GM12878 (cell line): ENCODE data around the gene ZFP1. TPM values are rescaled to one million over a fixed set of nuclear protein-coding genes. Genes with fewer than 3 reads are reported as not detected.

Experiments used
- ATAC-seq: fragments of 200-7000 bp; cut with Tn5 transposase; 3 replicates; pipeline ENCODE4 v1.9.1; 2020; ENCODE audit warnings: mild to moderate bottlenecking, moderate library complexity
- BruUV-seq: library from RNA; stranded (reverse); fragments of 400-500 nt; replicated peaks from 2 replicates; lab custom pipeline; 2021; lab: Mats Ljungman, UMichigan
- CTCF ChIA-PET: fragments of 300-600 bp; sonication (Branson Sonifier 250); formaldehyde crosslinking; extraction: SDS; loops from one replicate; lab custom pipeline; 2021; ENCODE audit warnings: inconsistent platforms; lab: Yijun Ruan, JAX
- POLR2A ChIA-PET: fragments of 350-600 bp; formaldehyde crosslinking; extraction: SDS; loops from one replicate; lab custom pipeline; 2021; ENCODE audit warnings: inconsistent platforms; lab: Charles Lee
- RAD21 ChIA-PET: fragments of 300-600 bp; sonication (Branson Sonifier 250); formaldehyde crosslinking; loops from one replicate; lab custom pipeline; 2023; ENCODE audit warnings: antibody characterized with exemption; ENCODE audit not compliant: unreplicated experiment; lab: Charles Lee
- SMC1A ChIA-PET: fragments of 300-600 bp; sonication (Branson Sonifier 250); formaldehyde crosslinking; loops from one replicate; lab custom pipeline; 2023; ENCODE audit not compliant: unreplicated experiment, uncharacterized antibody; lab: Charles Lee
- DNase-seq: peaks from one replicate; pipeline ENCODE4 v3.0.0-alpha.2; 2011; ENCODE audit warnings: low read depth, low spot score
- FAIRE-seq: peaks from 3 replicates; lab custom pipeline; 2011; peaks lifted over from hg19 to GRCh38; lab: Jason Lieb, UNC
- H2AFZ ChIP-seq: 2 replicates; pipeline ENCODE4 v1.6.0; 2011; ENCODE audit warnings: low read depth, low read length, control low read depth; ENCODE audit not compliant: control insufficient read depth
- H3K27ac ChIP-seq: 2 replicates; pipeline ENCODE4 v1.5.1; 2011; ENCODE audit warnings: control low read depth; ENCODE audit not compliant: control insufficient read depth, insufficient read depth
- H3K27me3 ChIP-seq, 2 experiments: replicated peaks in 1 of 2; 2 replicates each; pipeline versions ENCODE4 v1.6.0 to v1.6.1; 2011; ENCODE audit warnings: low read length in 1 of 2; ENCODE audit not compliant: control insufficient read depth in 2 of 2, insufficient read depth in 2 of 2
- H3K36me3 ChIP-seq, 2 experiments: 2 replicates each; pipeline ENCODE4 v1.5.1; 2011; ENCODE audit warnings: low read length in 1 of 2; ENCODE audit not compliant: control insufficient read depth in 2 of 2, insufficient read depth in 2 of 2
- H3K4me1 ChIP-seq: 2 replicates; pipeline ENCODE4 v1.6.1; 2011; ENCODE audit warnings: mild to moderate bottlenecking, low read length, moderate library complexity, mixed read lengths; ENCODE audit not compliant: control insufficient read depth, insufficient read depth
- H3K4me2 ChIP-seq: 2 replicates; pipeline ENCODE4 v1.6.0; 2011; ENCODE audit warnings: control low read depth; ENCODE audit not compliant: control insufficient read depth, insufficient read depth
- H3K4me3 ChIP-seq: fragments of 200-600 bp; sonication (generic); 2 replicates; pipeline ENCODE4 v1.5.1; 2016
- H3K79me2 ChIP-seq: 2 replicates; pipeline ENCODE4 v1.6.0; 2011; ENCODE audit warnings: low read length; ENCODE audit not compliant: control insufficient read depth, insufficient read depth
- H3K9ac ChIP-seq: 2 replicates; pipeline ENCODE4 v1.8.0; 2011; ENCODE audit warnings: low read length, control low read depth, mixed read lengths; ENCODE audit not compliant: control insufficient read depth, insufficient read depth
- H3K9me3 ChIP-seq: replicated peaks from 3 replicates; pipeline ENCODE4 v1.5.1; 2011; ENCODE audit warnings: mild to moderate bottlenecking, low read length; ENCODE audit not compliant: control insufficient read depth, insufficient read depth
- H4K20me1 ChIP-seq: 2 replicates; pipeline ENCODE4 v1.6.0; 2011; ENCODE audit not compliant: control insufficient read depth, insufficient read depth
- EZH2 ChIP-seq: IDR thresholded peaks from 2 replicates; pipeline ENCODE4 v1.6.1; 2012; ENCODE audit warnings: low read depth, mild to moderate bottlenecking, control low read depth, inconsistent platforms, low read length, borderline replicate concordance; ENCODE audit not compliant: control insufficient read depth
- RB1 ChIP-seq: fragments of 450-650 bp; formaldehyde crosslinking; IDR thresholded peaks from 2 replicates; pipeline ENCODE4 v1.6.1; 2017; ENCODE audit warnings: mild to moderate bottlenecking, borderline replicate concordance
- SMAD1 ChIP-seq: fragments of 450-650 bp; IDR thresholded peaks from 2 replicates; pipeline ENCODE4 v1.6.1; 2018; ENCODE audit warnings: mild to moderate bottlenecking, low read depth; ENCODE audit not compliant: partially characterized antibody
- SP1 ChIP-seq: IDR thresholded peaks from one replicate; pipeline ENCODE4 v1.6.1; 2011; ENCODE audit warnings: low read depth, low read length
- TCF12 ChIP-seq: IDR thresholded peaks from 2 replicates; pipeline ENCODE4 v1.6.1; 2011; ENCODE audit warnings: low read depth, mild to moderate bottlenecking, low read length
- ZNF274 ChIP-seq: IDR thresholded peaks from one replicate; pipeline ENCODE4 v1.8.0; 2011; ENCODE audit not compliant: insufficient read length, insufficient read depth
- ZZZ3 ChIP-seq: IDR thresholded peaks from 2 replicates; pipeline ENCODE4 v1.6.1; 2011; ENCODE audit warnings: low read depth; ENCODE audit not compliant: control insufficient read depth, insufficient read length
- WGBS: methylation state at CpG from one replicate; pipeline ENCODE4 v1.1.6; 2016; ENCODE audit warnings: low lambda C conversion rate; ENCODE audit not compliant: insufficient replicate concordance, insufficient coverage; ENCODE audit errors: missing lambda C conversion rate; 5-methylcytosine and 5-hydroxymethylcytosine counted together
- in situ Hi-C: fragments of 300-500 bp; cut with MboI; formaldehyde crosslinking; loops from 9 replicates; pipeline ENCODE4 v1.14.3; 2018; ENCODE audit warnings: mixed read lengths
- intact Hi-C: fragments of 100-400 bp; cut with micrococcal nuclease; formaldehyde crosslinking; loops from one replicate; pipeline ENCODE4 v1.14.2; 2022; ENCODE audit not compliant: unreplicated experiment
- polyA plus RNA-seq, 11 experiments: library from polyadenylated mRNA; depleted of rRNA in 4 of 11; unstranded in 6 of 11; stranded (reverse) in 5 of 11; fragments of >200 nt; fragmentation: Nextera tagmentation in 4 of 11; fragmentation: Illumina TruSeq in 1 of 11; extraction: Ambion mirVana in 4 of 11; extraction: Trizol in 1 of 11; gene quantifications; 1 replicate in 1 of 11; 2 replicates in 10 of 11; pipeline versions ENCODE4 v1.2.1 to v1.2.3, GENCODE V29; 2011 to 2016; ENCODE audit warnings: inconsistent platforms in 2 of 11, missing spikeins in 2 of 11, low read depth in 1 of 11
- total RNA-seq, 4 experiments: library from RNA; depleted of rRNA in 3 of 4; stranded (reverse); fragments of >200 nt in 3 of 4; fragmentation: Illumina TruSeq in 1 of 4; extraction: Trizol in 1 of 4; gene quantifications; 2 replicates each; pipeline versions ENCODE4 v1.2.1 to v1.2.3, GENCODE V29; 2013 to 2021
- TF ChIP-seq, protein P1 (sequence below): IDR thresholded peaks from 2 replicates; pipeline ENCODE4 v1.6.1; 2011; ENCODE audit warnings: borderline replicate concordance, low read depth, mild to moderate bottlenecking, moderate library complexity, mixed read lengths, low read length; ENCODE audit not compliant: insufficient read depth; ENCODE audit errors: extremely low read length
- TF ChIP-seq, protein P2 (sequence below): fragments of 450-650 bp; IDR thresholded peaks from 2 replicates; pipeline ENCODE4 v1.6.1; 2017; ENCODE audit warnings: antibody characterized with exemption, mild to moderate bottlenecking, moderate library complexity
- TF ChIP-seq, protein P3 (sequence below): fragments of 450-650 bp; IDR thresholded peaks from 2 replicates; pipeline ENCODE4 v1.6.1; 2017; ENCODE audit warnings: low read depth, mild to moderate bottlenecking, moderate library complexity

Gene ZFP1
- total and polyA plus RNA-seq, 10 of the 15 experiments (the other 5 are each of a cell fraction or from before 2014, with no cell fraction given): 3.5 to 17.6 (median 14.7) TPM

DNA sequence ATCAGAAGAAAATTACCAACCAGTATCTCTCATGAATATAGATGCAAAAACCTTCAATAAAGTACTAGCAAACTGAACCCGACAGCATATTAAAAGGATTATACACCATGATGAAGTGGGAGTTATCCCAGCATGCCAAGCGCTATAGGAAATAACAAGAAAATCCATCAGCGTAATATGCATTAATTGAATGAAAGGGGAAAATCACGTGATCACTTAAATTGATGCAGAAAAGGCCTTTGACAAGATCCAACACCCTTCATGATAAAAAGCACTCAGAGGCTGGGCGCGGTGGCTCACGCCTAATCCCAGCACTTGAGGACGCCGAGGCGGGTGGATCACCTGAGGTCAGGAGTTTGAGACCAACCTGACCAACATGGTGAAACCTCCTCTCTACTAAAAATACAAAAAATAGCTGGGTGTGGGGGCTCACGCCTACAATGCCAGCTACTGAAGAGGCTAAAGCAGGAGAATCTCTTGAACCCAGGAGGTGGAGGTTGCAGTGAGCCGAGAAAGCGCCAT, 53.8 kb downstream of the ZFP1 start:
- H3K27me3 ChIP-seq: peaks cover 1 to 4% of the 10 kb centered on the region in 2 experiments
- no peak overlapping the region for H3K4me3 ChIP-seq
- no peaks in the 10 kb centered on the region for H4K20me1 ChIP-seq
- CTCF ChIA-PET: interaction anchor here (0.8 to 7.9 kb wide), 4 partner anchors 119 to 200 kb away, joined by 3 to 170 read pairs (median 4); no protein-coding TSS in a partner anchor
- TF ChIP-seq, protein P1, sequence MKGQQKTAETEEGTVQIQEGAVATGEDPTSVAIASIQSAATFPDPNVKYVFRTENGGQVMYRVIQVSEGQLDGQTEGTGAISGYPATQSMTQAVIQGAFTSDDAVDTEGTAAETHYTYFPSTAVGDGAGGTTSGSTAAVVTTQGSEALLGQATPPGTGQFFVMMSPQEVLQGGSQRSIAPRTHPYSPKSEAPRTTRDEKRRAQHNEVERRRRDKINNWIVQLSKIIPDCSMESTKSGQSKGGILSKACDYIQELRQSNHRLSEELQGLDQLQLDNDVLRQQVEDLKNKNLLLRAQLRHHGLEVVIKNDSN: no peak
- no peak for FAIRE-seq
- in situ Hi-C loops (loop anchor here (5.0 kb wide), 1 partner anchor 185 kb away; no protein-coding TSS in a partner anchor), intact Hi-C loops (loop anchor here (2.0 kb wide), 1 partner anchor 19 kb away; no protein-coding TSS in a partner anchor)
- ATAC-seq: no peak
- no peak overlapping the region for H3K4me2 ChIP-seq
- H2AFZ ChIP-seq: no peak overlapping the region
- no peak overlapping the region for H3K9ac ChIP-seq
- 93% methylated on average over 13 of the region's 13 CpGs for whole genome bisulfite sequencing
- no peaks in the 10 kb centered on the region for H3K9me3 ChIP-seq
- H3K4me1 ChIP-seq: peaks cover 8% of the 10 kb centered on the region
- RAD21 ChIA-PET: interaction anchor here (0.6 to 3.7 kb wide), 6 partner anchors 31 to 445 kb away, joined by 3 to 44 read pairs (median 3); partner anchors contain the start of gene KARS1
- no peak for DNase-seq
- POLR2A ChIA-PET: interaction anchor here (0.6 kb wide), 2 partner anchors 30 to 121 kb away, joined by 3 to 5 read pairs; no protein-coding TSS in a partner anchor
- no peaks in the 10 kb centered on the region for H3K36me3 ChIP-seq
- SMC1A ChIA-PET: interaction anchor here (0.8 to 1.4 kb wide), 5 partner anchors 18 to 419 kb away, joined by 3 to 8 read pairs (median 4); no protein-coding TSS in a partner anchor
- BruUV-seq: no TSS peak
- no peaks in the 10 kb centered on the region for H3K79me2 ChIP-seq
- no peak overlapping the region for H3K27ac ChIP-seq

DNA sequence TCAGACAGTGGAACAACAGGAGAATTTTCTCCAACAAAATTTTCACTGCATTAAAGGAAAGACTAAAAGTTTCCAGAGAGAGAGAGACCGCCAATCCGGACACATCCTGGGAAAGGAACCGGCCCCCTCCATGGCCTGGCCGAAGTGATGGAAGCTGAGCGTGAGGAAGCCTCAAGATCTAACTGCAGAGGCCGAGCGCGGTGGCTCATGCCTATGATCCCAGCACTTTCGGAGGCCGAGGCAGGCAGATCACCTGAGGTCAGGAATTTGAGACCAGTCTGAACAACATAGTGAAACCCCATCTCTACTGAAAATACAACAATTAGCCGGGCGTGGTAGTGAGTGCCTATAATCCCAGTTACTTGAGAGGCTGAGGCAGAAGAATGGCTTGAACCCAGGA, 54.8 kb downstream of the ZFP1 start:
- no peak overlapping the region for H3K27ac ChIP-seq
- no TSS peak for BruUV-seq
- no peaks in the 10 kb centered on the region for H3K79me2 ChIP-seq
- in situ Hi-C loops (loop anchor here (5.0 kb wide), 1 partner anchor 184 kb away; no protein-coding TSS in a partner anchor), intact Hi-C loops (loop anchor here (2.0 kb wide), 1 partner anchor 18 kb away; no protein-coding TSS in a partner anchor)
- ChIA-PET RAD21 (no interaction called here), CTCF (interaction anchor here (1.1 to 7.9 kb wide), 3 partner anchors 179 to 262 kb away, joined by 3 to 170 read pairs (median 4); no protein-coding TSS in a partner anchor), SMC1A (interaction anchor here (1.1 kb wide), 1 partner anchor 418 kb away, joined by 4 read pairs; no protein-coding TSS in a partner anchor), POLR2A (no interaction called here)
- FAIRE-seq: no peak
- peaks cover 0 to 4% of the 10 kb centered on the region in 2 experiments; a peak in 3 of 4 replicates for H3K27me3 ChIP-seq
- no peaks in the 10 kb centered on the region for H3K36me3 ChIP-seq
- no peak overlapping the region for H3K9ac ChIP-seq
- no peak overlapping the region for H3K4me3 ChIP-seq
- WGBS: 89% methylated on average over 12 of the region's 12 CpGs
- H4K20me1 ChIP-seq: no peaks in the 10 kb centered on the region
- no peaks in the 10 kb centered on the region for H3K9me3 ChIP-seq
- no peak overlapping the region for H2AFZ ChIP-seq
- DNase-seq: no peak
- ATAC-seq: no peak
- no peak overlapping the region for H3K4me2 ChIP-seq
- H3K4me1 ChIP-seq: peaks cover 8% of the 10 kb centered on the region
- no peak for TF ChIP-seq SP1
- TF ChIP-seq, protein P2, sequence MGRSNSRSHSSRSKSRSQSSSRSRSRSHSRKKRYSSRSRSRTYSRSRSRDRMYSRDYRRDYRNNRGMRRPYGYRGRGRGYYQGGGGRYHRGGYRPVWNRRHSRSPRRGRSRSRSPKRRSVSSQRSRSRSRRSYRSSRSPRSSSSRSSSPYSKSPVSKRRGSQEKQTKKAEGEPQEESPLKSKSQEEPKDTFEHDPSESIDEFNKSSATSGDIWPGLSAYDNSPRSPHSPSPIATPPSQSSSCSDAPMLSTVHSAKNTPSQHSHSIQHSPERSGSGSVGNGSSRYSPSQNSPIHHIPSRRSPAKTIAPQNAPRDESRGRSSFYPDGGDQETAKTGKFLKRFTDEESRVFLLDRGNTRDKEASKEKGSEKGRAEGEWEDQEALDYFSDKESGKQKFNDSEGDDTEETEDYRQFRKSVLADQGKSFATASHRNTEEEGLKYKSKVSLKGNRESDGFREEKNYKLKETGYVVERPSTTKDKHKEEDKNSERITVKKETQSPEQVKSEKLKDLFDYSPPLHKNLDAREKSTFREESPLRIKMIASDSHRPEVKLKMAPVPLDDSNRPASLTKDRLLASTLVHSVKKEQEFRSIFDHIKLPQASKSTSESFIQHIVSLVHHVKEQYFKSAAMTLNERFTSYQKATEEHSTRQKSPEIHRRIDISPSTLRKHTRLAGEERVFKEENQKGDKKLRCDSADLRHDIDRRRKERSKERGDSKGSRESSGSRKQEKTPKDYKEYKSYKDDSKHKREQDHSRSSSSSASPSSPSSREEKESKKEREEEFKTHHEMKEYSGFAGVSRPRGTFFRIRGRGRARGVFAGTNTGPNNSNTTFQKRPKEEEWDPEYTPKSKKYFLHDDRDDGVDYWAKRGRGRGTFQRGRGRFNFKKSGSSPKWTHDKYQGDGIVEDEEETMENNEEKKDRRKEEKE: no peak
- TF ChIP-seq ZNF274: no peak
- TF ChIP-seq SMAD1: no peak
- TF ChIP-seq RB1: no peak
- no peak for TF ChIP-seq EZH2
- no peak for TF ChIP-seq ZZZ3
- TF ChIP-seq TCF12: no peak
- TF ChIP-seq, protein P3, sequence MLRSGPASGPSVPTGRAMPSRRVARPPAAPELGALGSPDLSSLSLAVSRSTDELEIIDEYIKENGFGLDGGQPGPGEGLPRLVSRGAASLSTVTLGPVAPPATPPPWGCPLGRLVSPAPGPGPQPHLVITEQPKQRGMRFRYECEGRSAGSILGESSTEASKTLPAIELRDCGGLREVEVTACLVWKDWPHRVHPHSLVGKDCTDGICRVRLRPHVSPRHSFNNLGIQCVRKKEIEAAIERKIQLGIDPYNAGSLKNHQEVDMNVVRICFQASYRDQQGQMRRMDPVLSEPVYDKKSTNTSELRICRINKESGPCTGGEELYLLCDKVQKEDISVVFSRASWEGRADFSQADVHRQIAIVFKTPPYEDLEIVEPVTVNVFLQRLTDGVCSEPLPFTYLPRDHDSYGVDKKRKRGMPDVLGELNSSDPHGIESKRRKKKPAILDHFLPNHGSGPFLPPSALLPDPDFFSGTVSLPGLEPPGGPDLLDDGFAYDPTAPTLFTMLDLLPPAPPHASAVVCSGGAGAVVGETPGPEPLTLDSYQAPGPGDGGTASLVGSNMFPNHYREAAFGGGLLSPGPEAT: no peak
